IMR-90 (cell line): ENCODE results near the gene MRPS5. TPM values are rescaled to one million over a fixed set of nuclear protein-coding genes. Genes with fewer than 3 reads are reported as not detected.

Experiments
- ATAC-seq: fragments of 200-7000 bp; cut with Tn5 transposase; 2 replicates; pipeline ENCODE4 v1.9.1; 2020; ENCODE audit warnings: low read depth, mild to moderate bottlenecking, moderate library complexity
- BruUV-seq: library from RNA; stranded (reverse); fragments of 400-500 nt; replicated peaks from 2 replicates; lab custom pipeline; 2021; lab: Mats Ljungman, UMichigan
- CTCF ChIA-PET: fragments of 300-600 bp; formaldehyde crosslinking; extraction: SDS; loops from one replicate; lab custom pipeline; 2021; ENCODE audit warnings: antibody characterized with exemption; lab: Yijun Ruan, JAX
- POLR2A ChIA-PET: fragments of 300-600 bp; sonication (Branson Sonifier 250); formaldehyde crosslinking; loops from one replicate; lab custom pipeline; 2022; ENCODE audit warnings: antibody characterized with exemption; ENCODE audit not compliant: unreplicated experiment; lab: Charles Lee
- DNase-seq: peaks from one replicate; pipeline ENCODE4 v3.0.0; 2013
- H2AFZ ChIP-seq: replicated peaks from 2 replicates; pipeline ENCODE3; 2013; ENCODE audit warnings: low read length, mild to moderate bottlenecking; ENCODE audit not compliant: poor library complexity
- H2AK5ac ChIP-seq: 2 replicates; pipeline ENCODE4 v1.6.1; 2013; ENCODE audit warnings: low read depth, low read length, inconsistent platforms
- H2AK9ac ChIP-seq: replicated peaks from 2 replicates; pipeline ENCODE3; 2013; ENCODE audit warnings: mild to moderate bottlenecking, low read depth, low read length, moderate library complexity; ENCODE audit not compliant: poor library complexity
- H2BK120ac ChIP-seq: 2 replicates; pipeline ENCODE4 v1.6.1; 2013; ENCODE audit warnings: low read depth, low read length, inconsistent platforms
- H2BK15ac ChIP-seq: 3 replicates; pipeline ENCODE4 v1.6.1; 2013; ENCODE audit warnings: low read depth, low read length, inconsistent platforms
- H2BK20ac ChIP-seq: 2 replicates; pipeline ENCODE4 v1.6.1; 2013; ENCODE audit warnings: low read depth, mild to moderate bottlenecking, inconsistent platforms, low read length, moderate library complexity
- H2BK5ac ChIP-seq: 2 replicates; pipeline ENCODE4 v1.6.1; 2013; ENCODE audit warnings: mild to moderate bottlenecking, low read depth, low read length, inconsistent platforms; ENCODE audit not compliant: poor library complexity, severe bottlenecking
- H3K14ac ChIP-seq: replicated peaks from 2 replicates; pipeline ENCODE4 v1.6.1; 2013; ENCODE audit warnings: low read depth, low read length, inconsistent platforms
- H3K18ac ChIP-seq: 2 replicates; pipeline ENCODE4 v1.6.1; 2013; ENCODE audit warnings: low read depth, low read length, control low read depth
- H3K23ac ChIP-seq: 2 replicates; pipeline ENCODE4 v1.6.1; 2013; ENCODE audit warnings: low read depth, low read length, inconsistent platforms
- H3K27ac ChIP-seq: 2 replicates; pipeline ENCODE4 v1.5.1; 2013; ENCODE audit warnings: mild to moderate bottlenecking, control low read depth, low read length; ENCODE audit not compliant: insufficient read depth
- H3K27me3 ChIP-seq: 2 replicates; pipeline ENCODE4 v1.6.1; 2013; ENCODE audit warnings: low read length; ENCODE audit not compliant: control insufficient read depth, insufficient read depth
- H3K36me3 ChIP-seq: 2 replicates; pipeline ENCODE4 v1.6.1; 2013; ENCODE audit warnings: low read length, mixed read lengths; ENCODE audit not compliant: control insufficient read depth, insufficient read depth
- H3K4ac ChIP-seq: 2 replicates; pipeline ENCODE4 v1.6.1; 2013; ENCODE audit warnings: low read depth, low read length, inconsistent platforms
- H3K4me1 ChIP-seq: 2 replicates; pipeline ENCODE4 v1.6.1; 2013; ENCODE audit warnings: low read length, mixed read lengths; ENCODE audit not compliant: control insufficient read depth, insufficient read depth
- H3K4me2 ChIP-seq: 2 replicates; pipeline ENCODE4 v1.6.1; 2013; ENCODE audit warnings: low read depth, mild to moderate bottlenecking, control low read depth, low read length, moderate library complexity
- H3K4me3 ChIP-seq: 2 replicates; pipeline ENCODE4 v1.5.1; 2013; ENCODE audit warnings: low read depth, mild to moderate bottlenecking, control low read depth, low read length, moderate library complexity; ENCODE audit not compliant: insufficient read depth
- H3K56ac ChIP-seq: 2 replicates; pipeline ENCODE4 v1.6.1; 2013; ENCODE audit warnings: low read length, inconsistent platforms; ENCODE audit not compliant: insufficient read depth; ENCODE audit errors: extremely low read depth
- H3K79me1 ChIP-seq, 2 experiments: 2 replicates each; pipeline ENCODE4 v1.6.1; 2013; ENCODE audit warnings: low read length in 2 of 2, inconsistent platforms in 1 of 2, low read depth in 1 of 2
- H3K9ac ChIP-seq: 2 replicates; pipeline ENCODE4 v1.6.1; 2013; ENCODE audit warnings: low read depth, low read length, control low read depth
- H3K9me1 ChIP-seq: 2 replicates; pipeline ENCODE4 v1.6.1; 2013; ENCODE audit warnings: low read length, inconsistent platforms; ENCODE audit not compliant: insufficient read depth
- H3K9me3 ChIP-seq: 2 replicates; pipeline ENCODE4 v1.6.1; 2013; ENCODE audit warnings: low read length; ENCODE audit not compliant: control insufficient read depth, insufficient read depth
- H4K20me1 ChIP-seq: 2 replicates; pipeline ENCODE4 v1.6.1; 2013; ENCODE audit warnings: low read length, inconsistent platforms; ENCODE audit not compliant: insufficient read depth
- H4K5ac ChIP-seq: 2 replicates; pipeline ENCODE4 v1.6.1; 2013; ENCODE audit warnings: mild to moderate bottlenecking, low read depth, low read length, control low read depth
- H4K8ac ChIP-seq, 2 experiments: 2 replicates each; pipeline ENCODE4 v1.6.1; 2013; ENCODE audit warnings: low read depth in 2 of 2, low read length in 2 of 2, control low read depth in 1 of 2, inconsistent platforms in 1 of 2
- H4K91ac ChIP-seq: 2 replicates; pipeline ENCODE4 v1.6.1; 2013; ENCODE audit warnings: low read depth, low read length, inconsistent platforms; ENCODE audit not compliant: insufficient read depth
- CTCF ChIP-seq: conservative IDR thresholded peaks from 2 replicates; pipeline ENCODE4 v1.5.1; 2012; ENCODE audit warnings: mild to moderate bottlenecking, low read depth, low read length, improper control_type of control experiment
- MAZ ChIP-seq: IDR thresholded peaks from 2 replicates; pipeline ENCODE4 v1.6.1; 2012; ENCODE audit warnings: low read depth, mild to moderate bottlenecking, low read length, improper control_type of control experiment, moderate library complexity, borderline replicate concordance
- MXI1 ChIP-seq: IDR thresholded peaks from 2 replicates; pipeline ENCODE4 v1.6.1; 2012; ENCODE audit warnings: low read depth, mild to moderate bottlenecking, low read length, moderate library complexity, borderline replicate concordance
- WGBS, 2 experiments: methylation state at CpG; one replicate each; pipeline versions ENCODE4 v1.1.5 to v1.1.7; 2013; ENCODE audit warnings: missing lambda C conversion rate in 2 of 2; ENCODE audit not compliant: insufficient read length in 1 of 2; ENCODE audit errors: extremely low coverage in 2 of 2; 5-methylcytosine and 5-hydroxymethylcytosine counted together
- dilution Hi-C: fragments of 300-500 bp; cut with HindIII; formaldehyde crosslinking; loops from one replicate; pipeline ENCODE4 v1.14.3; 2018; ENCODE audit warnings: low sequenced_read_pairs; ENCODE audit not compliant: unreplicated experiment
- in situ Hi-C: fragments of 300-500 bp; cut with MboI; formaldehyde crosslinking; loops from 3 replicates; pipeline ENCODE4 v1.14.3; 2019; ENCODE audit warnings: low sequenced_read_pairs, inconsistent platforms, mixed read lengths
- intact Hi-C: fragments of 100-400 bp; cut with micrococcal nuclease; formaldehyde crosslinking; loops from 2 replicates; pipeline ENCODE4 v1.10.0; 2022
- polyA plus RNA-seq, 3 experiments: library from polyadenylated mRNA; depleted of rRNA; stranded (reverse); fragments of >200 nt; gene quantifications; 2 replicates each; pipeline ENCODE4 v1.2.3, GENCODE V29; 2012; ENCODE audit warnings: low replicate concordance in 1 of 3
- total RNA-seq: library from RNA; depleted of rRNA; stranded (reverse); fragments of >200 nt; gene quantifications from 2 replicates; pipeline ENCODE4 v1.2.3, GENCODE V29; 2012

MRPS5 gene
- total and polyA plus RNA-seq, 2 of the 4 experiments (the other 2 are of a cell fraction) = 27.6 to 44.1 TPM

- H4K91ac ChIP-seq = peak within 1 kb of the TSS; percentile 89
- H3K4me3 ChIP-seq = peak within 1 kb of the TSS; percentile 75
- peaks cover 20% of the 10 kb centered on the region for H3K9me3 ChIP-seq
- peak within 1 kb of the TSS; percentile 44; the same call in 1 of the 2 replicates for H3K18ac ChIP-seq
- peaks cover 20 to 21% of the 10 kb centered on the region in 2 experiments for H3K79me1 ChIP-seq
- peak within 1 kb of the TSS; percentile 92 for H4K5ac ChIP-seq
- H3K9me1 ChIP-seq = 0 out of 2 replicates have a peak, but pooled peaks cover 2% of the 10 kb centered on the region
- 63% methylated on average over 7 of the region's 64 CpGs; no CpG with 5 or more reads in 1 of the 2 experiments for WGBS, 2 experiments
- H3K4me1 ChIP-seq = peaks cover 4% of the 10 kb centered on the region; the same call in 1 of the 2 replicates
- H2BK20ac ChIP-seq = peak within 1 kb of the TSS; percentile 73
- TF ChIP-seq CTCF (no peak), MAZ (peak; percentile 58), MXI1 (peak; percentile 38; the same call in 1 of the 2 replicates)
- peak within 1 kb of the TSS; percentile 22 for H2BK120ac ChIP-seq
- peak within 1 kb of the TSS; percentile 70 for H2AK5ac ChIP-seq
- BruUV-seq = no TSS peak
- peak; percentile 64 for DNase-seq
- H3K36me3 ChIP-seq = peaks cover 22% of the 10 kb centered on the region
- dilution Hi-C loops = no loop called here
- peak within 1 kb of the TSS; percentile 64 for H3K27ac ChIP-seq
- H3K4ac ChIP-seq = peak within 1 kb of the TSS; percentile 88
- no peaks in the 10 kb centered on the region for H3K27me3 ChIP-seq
- H2AK9ac ChIP-seq = peak within 1 kb of the TSS; percentile 90
- H2AFZ ChIP-seq = peak within 1 kb of the TSS; percentile 97
- H3K4me2 ChIP-seq = peak within 1 kb of the TSS; percentile 94
- in situ Hi-C loops = no loop called here
- H3K56ac ChIP-seq = peak within 1 kb of the TSS; percentile 61
- intact Hi-C loops = no loop called here
- ATAC-seq = peak; percentile 94
- no peak within 1 kb of the TSS; the same call in 2 of the 3 replicates for H2BK15ac ChIP-seq
- peak within 1 kb of the TSS; percentile 97 for H3K14ac ChIP-seq
- H4K8ac ChIP-seq = peak within 1 kb of the TSS; percentile 97 to 98
- peak within 1 kb of the TSS; percentile 100 for H3K23ac ChIP-seq
- peak within 1 kb of the TSS; percentile 25 for H2BK5ac ChIP-seq
- no peaks in the 10 kb centered on the region for H4K20me1 ChIP-seq
- H3K9ac ChIP-seq = peak within 1 kb of the TSS; percentile 79
- ChIA-PET POLR2A (interaction anchor here (0.5 kb wide), 1 partner anchor 653 kb away, joined by 3 read pairs; no protein-coding TSS in a partner anchor), CTCF (no interaction called here)
Measured at GRCh38 chr2:95159690-95160449, 38.3 kb upstream of the MRPS5 start, which contains the start of gene ZNF514. TSS of gene ZNF514 (minus strand) at chr2:95159848. CDS start at chr2:95153253, 6,595 bp downstream.
